Astrocyte (in vitro differentiated cells and primary cell): ENCODE results near the gene APMAP. TPM values are rescaled to one million over a fixed set of nuclear protein-coding genes. Genes with fewer than 3 reads are reported as not detected.

Source experiments
- DNase-seq: peaks from one replicate; pipeline ENCODE4 v3.0.0-alpha.2; 2010; ENCODE audit warnings: low read depth
- FAIRE-seq: peaks from 2 replicates; lab custom pipeline; 2011; peaks lifted over from hg19 to GRCh38; lab: Jason Lieb, UNC
- H2AFZ ChIP-seq: 2 replicates; pipeline ENCODE4 v1.6.0; 2012; ENCODE audit warnings: low read depth, low read length, inconsistent platforms
- H3K27ac ChIP-seq: 2 replicates; pipeline ENCODE4 v1.5.1; 2011; ENCODE audit warnings: low read depth, low read length, inconsistent platforms
- H3K27me3 ChIP-seq: 2 replicates; pipeline ENCODE4 v1.6.0; 2011; ENCODE audit warnings: low read length, inconsistent platforms; ENCODE audit not compliant: insufficient read depth
- H3K36me3 ChIP-seq: 2 replicates; pipeline ENCODE4 v1.5.1; 2011; ENCODE audit warnings: low read length, inconsistent platforms; ENCODE audit not compliant: insufficient read depth
- H3K4me1 ChIP-seq: 2 replicates; pipeline ENCODE4 v1.5.1; 2011; ENCODE audit warnings: low read length, inconsistent platforms; ENCODE audit not compliant: insufficient read depth
- H3K4me2 ChIP-seq: 2 replicates; pipeline ENCODE4 v1.6.0; 2012; ENCODE audit warnings: low read length, inconsistent platforms
- H3K4me3 ChIP-seq: 2 replicates; pipeline ENCODE4 v1.5.1; 2011; ENCODE audit warnings: low read depth, mild to moderate bottlenecking, low read length, inconsistent platforms; ENCODE audit not compliant: insufficient read depth
- H3K79me2 ChIP-seq: 2 replicates; pipeline ENCODE4 v1.6.0; 2012; ENCODE audit warnings: mild to moderate bottlenecking, low read length, inconsistent platforms; ENCODE audit not compliant: insufficient read depth
- H3K9ac ChIP-seq: 2 replicates; pipeline ENCODE4 v1.6.0; 2012; ENCODE audit warnings: mild to moderate bottlenecking, low read length, inconsistent platforms
- H3K9me3 ChIP-seq: 2 replicates; pipeline ENCODE4 v1.5.1; 2012; ENCODE audit warnings: low read depth, mild to moderate bottlenecking, low read length, inconsistent platforms; ENCODE audit not compliant: insufficient read depth
- H4K20me1 ChIP-seq: 2 replicates; pipeline ENCODE4 v1.6.0; 2012; ENCODE audit warnings: low read length, inconsistent platforms; ENCODE audit not compliant: insufficient read depth
- H3K27ac Mint-ChIP-seq: one replicate; pipeline ENCODE4 v1.8.0; 2021; ENCODE audit warnings: mild to moderate bottlenecking, mixed read lengths; ENCODE audit not compliant: unreplicated experiment
- H3K27me3 Mint-ChIP-seq: one replicate; pipeline ENCODE4 v1.8.0; 2021; ENCODE audit warnings: low read depth, mixed read lengths; ENCODE audit not compliant: unreplicated experiment
- H3K36me3 Mint-ChIP-seq: one replicate; pipeline ENCODE4 v1.8.0; 2021; ENCODE audit warnings: low read depth, mixed read lengths; ENCODE audit not compliant: unreplicated experiment
- H3K4me1 Mint-ChIP-seq: one replicate; pipeline ENCODE4 v1.8.0; 2021; ENCODE audit warnings: low read depth, mixed read lengths; ENCODE audit not compliant: unreplicated experiment
- H3K4me3 Mint-ChIP-seq: one replicate; pipeline ENCODE4 v1.8.0; 2021; ENCODE audit warnings: mild to moderate bottlenecking, moderate library complexity, mixed read lengths; ENCODE audit not compliant: unreplicated experiment
- H3K9me3 Mint-ChIP-seq: one replicate; pipeline ENCODE4 v1.8.0; 2021; ENCODE audit warnings: mild to moderate bottlenecking, mixed read lengths; ENCODE audit not compliant: unreplicated experiment
- CTCF ChIP-seq: IDR thresholded peaks from 2 replicates; pipeline ENCODE4 v1.5.1; 2011; ENCODE audit warnings: low read depth, mild to moderate bottlenecking, inconsistent platforms, low read length, moderate library complexity; ENCODE audit not compliant: insufficient read depth
- EZH2 ChIP-seq: IDR thresholded peaks from 2 replicates; pipeline ENCODE4 v1.6.1; 2012; ENCODE audit warnings: mild to moderate bottlenecking, low read length, inconsistent platforms; ENCODE audit not compliant: insufficient read depth
- total RNA-seq: library from RNA; stranded (reverse); gene quantifications from 2 replicates; pipeline ENCODE4 v1.2.1, GENCODE V29; 2021

The APMAP gene
- total RNA-seq, 1 donor from 2014 or later: 110 TPM

GRCh38 chr20:24984961-24985640, 7.5 kb downstream of the APMAP start:
- Histone ChIP-seq H3K9me3 (peaks cover 6% of the 10 kb centered on the region), H3K79me2 (peaks cover 65% of the 10 kb centered on the region), H3K4me2 (no peak overlapping the region), H3K27me3 (no peaks in the 10 kb centered on the region), H3K27ac (no peak overlapping the region), H3K4me3 (no peak overlapping the region), H3K4me1 (no peaks in the 10 kb centered on the region), H4K20me1 (peaks cover 60% of the 10 kb centered on the region), H3K9ac (no peak overlapping the region), H3K36me3 (no peaks in the 10 kb centered on the region), H2AFZ (no peak overlapping the region)
- no peaks in the 10 kb centered on the region for H3K27me3 Mint-ChIP-seq
- H3K4me1 Mint-ChIP-seq: peaks cover 1% of the 10 kb centered on the region
- no peak overlapping the region for H3K4me3 Mint-ChIP-seq
- peaks cover 11% of the 10 kb centered on the region for H3K9me3 Mint-ChIP-seq
- TF ChIP-seq EZH2 (no peak), CTCF (no peak)
- peaks cover 19% of the 10 kb centered on the region for H3K36me3 Mint-ChIP-seq
- FAIRE-seq: no peak
- no peak overlapping the region for H3K27ac Mint-ChIP-seq
- no peak for DNase-seq

GRCh38 chr20:24983896-24984295, 8.7 kb downstream of the APMAP start:
- peaks cover 6% of the 10 kb centered on the region for H3K9me3 ChIP-seq
- H3K4me3 Mint-ChIP-seq: no peak overlapping the region
- no peaks in the 10 kb centered on the region for H3K4me1 Mint-ChIP-seq
- H3K27ac Mint-ChIP-seq: no peak overlapping the region
- H3K27ac ChIP-seq: no peak overlapping the region
- H3K4me1 ChIP-seq: no peaks in the 10 kb centered on the region
- FAIRE-seq (no peak), DNase-seq (no peak)
- no peaks in the 10 kb centered on the region for H3K27me3 ChIP-seq
- H3K27me3 Mint-ChIP-seq: no peaks in the 10 kb centered on the region
- H3K36me3 Mint-ChIP-seq: peaks cover 30% of the 10 kb centered on the region
- peaks cover 57% of the 10 kb centered on the region for H4K20me1 ChIP-seq
- H3K4me3 ChIP-seq: no peak overlapping the region
- no peaks in the 10 kb centered on the region for H3K36me3 ChIP-seq
- H3K4me2 ChIP-seq: no peak overlapping the region
- no peak overlapping the region for H3K9ac ChIP-seq
- peaks cover 19% of the 10 kb centered on the region for H3K9me3 Mint-ChIP-seq
- TF ChIP-seq CTCF (no peak), EZH2 (no peak)
- H3K79me2 ChIP-seq: peaks cover 55% of the 10 kb centered on the region
- no peak overlapping the region for H2AFZ ChIP-seq

GRCh38 chr20:24981790-24982189, 10.8 kb downstream of the APMAP start:
- H3K4me3 Mint-ChIP-seq: no peak overlapping the region
- H3K4me1 ChIP-seq: no peaks in the 10 kb centered on the region
- peaks cover 38% of the 10 kb centered on the region for H4K20me1 ChIP-seq
- no peak overlapping the region for H3K4me2 ChIP-seq
- no peak overlapping the region for H3K27ac Mint-ChIP-seq
- DNase-seq (no peak), FAIRE-seq (no peak)
- H3K79me2 ChIP-seq: peaks cover 36% of the 10 kb centered on the region
- H3K27ac ChIP-seq: no peak overlapping the region
- H3K27me3 ChIP-seq: no peaks in the 10 kb centered on the region
- H3K9me3 ChIP-seq: peaks cover 6% of the 10 kb centered on the region
- peaks cover 19% of the 10 kb centered on the region for H3K9me3 Mint-ChIP-seq
- no peak overlapping the region for H2AFZ ChIP-seq
- no peak overlapping the region for H3K4me3 ChIP-seq
- H3K4me1 Mint-ChIP-seq: no peaks in the 10 kb centered on the region
- peaks cover 37% of the 10 kb centered on the region for H3K36me3 Mint-ChIP-seq
- no peaks in the 10 kb centered on the region for H3K36me3 ChIP-seq
- H3K27me3 Mint-ChIP-seq: no peaks in the 10 kb centered on the region
- H3K9ac ChIP-seq: no peak overlapping the region
- no peak for TF ChIP-seq EZH2
